B cell (primary cell): ENCODE results near the gene RPTOR. TPM values are rescaled to one million over a fixed set of nuclear protein-coding genes. Genes with fewer than 3 reads are reported as not detected.

Source experiments
- ATAC-seq: fragments of 200-7000 bp; cut with Tn5 transposase; one replicate; pipeline ENCODE4 v1.10.0; 2021; ENCODE audit warnings: low read depth, mild to moderate bottlenecking, moderate number of reproducible peaks, moderate library complexity
- CTCF ChIA-PET: fragments of 350-600 bp; sonication (Branson Sonifier 250); formaldehyde crosslinking; loops from one replicate; lab custom pipeline; 2021; ENCODE audit warnings: antibody characterized with exemption, inconsistent platforms; lab: Charles Lee
- POLR2A ChIA-PET: fragments of 350-600 bp; sonication (Branson Sonifier 250); formaldehyde crosslinking; loops from one replicate; lab custom pipeline; 2021; ENCODE audit warnings: antibody characterized with exemption; lab: Charles Lee
- DNase-seq: peaks from one replicate; pipeline ENCODE4 v3.0.0; 2013
- H2AFZ ChIP-seq: 2 replicates; pipeline ENCODE4 v1.6.1; 2012; ENCODE audit warnings: mild to moderate bottlenecking, low read depth, low read length; ENCODE audit not compliant: insufficient read depth, poor library complexity, severe bottlenecking
- H3K27ac ChIP-seq, 2 donors: 1 replicate in 1 of 2; 2 replicates in 1 of 2; pipeline ENCODE4 v1.5.1; 2012 to 2013; ENCODE audit warnings: low read length in 2 of 2, mild to moderate bottlenecking in 2 of 2, moderate library complexity in 1 of 2
- H3K27me3 ChIP-seq, 4 experiments: fragments of 200-600 bp in 1 of 4; sonication (generic) in 1 of 4; replicated peaks in 1 of 4; 1 replicate in 2 of 4; 2 replicates in 2 of 4; pipeline versions ENCODE4 v1.6.1 to v1.7.0; 2013 to 2016; ENCODE audit warnings: low read length in 3 of 4, mild to moderate bottlenecking in 2 of 4, mixed read lengths in 1 of 4, moderate library complexity in 1 of 4; ENCODE audit not compliant: insufficient read depth in 4 of 4, control insufficient read depth in 3 of 4; ENCODE audit errors: control extremely low read depth in 1 of 4
- H3K36me3 ChIP-seq, 2 experiments: replicated peaks in 1 of 2; 1 replicate in 1 of 2; 2 replicates in 1 of 2; pipeline versions ENCODE4 v1.6.1 to v1.7.1; 2013; ENCODE audit warnings: low read length in 1 of 2; ENCODE audit not compliant: insufficient read depth in 2 of 2, control insufficient read depth in 1 of 2; ENCODE audit errors: control extremely low read depth in 1 of 2, extremely low read depth in 1 of 2
- H3K4me1 ChIP-seq, 2 donors: fragments of 200-600 bp in 1 of 2; sonication (generic) in 1 of 2; 1 replicate in 1 of 2; 2 replicates in 1 of 2; pipeline versions ENCODE4 v1.5.1 to v1.6.1; 2013 to 2017; ENCODE audit warnings: low read length in 2 of 2; ENCODE audit not compliant: control insufficient read depth in 2 of 2, insufficient read depth in 2 of 2
- H3K4me2 ChIP-seq: replicated peaks from 2 replicates; pipeline ENCODE3; 2012; ENCODE audit warnings: mild to moderate bottlenecking, low read depth, low read length; ENCODE audit not compliant: poor library complexity, severe bottlenecking
- H3K4me3 ChIP-seq, 5 experiments: fragments of 200-600 bp in 1 of 5; sonication (generic) in 1 of 5; 1 replicate in 3 of 5; 2 replicates in 2 of 5; pipeline versions ENCODE4 v1.5.1 to v1.7.0; 2011 to 2016; ENCODE audit warnings: low read length in 4 of 5, mild to moderate bottlenecking in 4 of 5, low read depth in 2 of 5, control low read depth in 1 of 5, moderate library complexity in 1 of 5; ENCODE audit not compliant: insufficient read depth in 1 of 5; ENCODE audit errors: control extremely low read depth in 1 of 5, extremely low read depth in 1 of 5
- H3K79me2 ChIP-seq: fragments of 200-600 bp; sonication (generic); one replicate; pipeline ENCODE4 v1.6.0; 2016; ENCODE audit warnings: low read length; ENCODE audit not compliant: control insufficient read depth, insufficient read depth
- H3K9ac ChIP-seq: fragments of 200-600 bp; sonication (generic); 2 replicates; pipeline ENCODE4 v1.6.1; 2017; ENCODE audit warnings: mild to moderate bottlenecking, low read length, moderate library complexity
- H3K9me3 ChIP-seq, 3 donors: one replicate each; pipeline versions ENCODE4 v1.6.1 to v1.7.1; 2013; ENCODE audit warnings: low read length in 2 of 3; ENCODE audit not compliant: control insufficient read depth in 2 of 3, insufficient read depth in 1 of 3; ENCODE audit errors: control extremely low read depth in 1 of 3
- H4K20me1 ChIP-seq: 2 replicates; pipeline ENCODE4 v1.6.0; 2012; ENCODE audit warnings: mild to moderate bottlenecking, low read length; ENCODE audit not compliant: insufficient read depth, control insufficient read depth, poor library complexity, severe bottlenecking
- H3K27ac Mint-ChIP-seq: one replicate; pipeline ENCODE4 v1.8.0; 2021; ENCODE audit warnings: mixed read lengths
- H3K27me3 Mint-ChIP-seq: one replicate; pipeline ENCODE4 v1.8.0; 2021; ENCODE audit warnings: mixed read lengths
- H3K4me1 Mint-ChIP-seq: one replicate; pipeline ENCODE4 v1.8.0; 2021; ENCODE audit warnings: mixed read lengths
- H3K4me3 Mint-ChIP-seq: one replicate; pipeline ENCODE4 v1.8.0; 2021; ENCODE audit warnings: mixed read lengths
- H3K9me3 Mint-ChIP-seq: one replicate; pipeline ENCODE4 v1.8.0; 2022; ENCODE audit warnings: mixed read lengths; ENCODE audit not compliant: insufficient read depth
- CTCF ChIP-seq: fragments of 200-600 bp; IDR thresholded peaks from one replicate; pipeline ENCODE4 v1.8.0; 2022; ENCODE audit warnings: antibody characterized with exemption, mild to moderate bottlenecking
- EZH2 ChIP-seq: IDR thresholded peaks from 2 replicates; pipeline ENCODE4 v1.6.1; 2012; ENCODE audit warnings: borderline replicate concordance, low read depth, mild to moderate bottlenecking, moderate library complexity, low read length; ENCODE audit not compliant: insufficient read depth, poor library complexity, severe bottlenecking
- WGBS: methylation state at CpG from one replicate; pipeline ENCODE4 v1.1.5; 2013; ENCODE audit warnings: missing lambda C conversion rate; ENCODE audit not compliant: insufficient coverage; 5-methylcytosine and 5-hydroxymethylcytosine counted together
- intact Hi-C: fragments of 100-400 bp; cut with micrococcal nuclease; formaldehyde crosslinking; loops from one replicate; pipeline ENCODE4 v1.10.0; 2022
- polyA plus RNA-seq: library from polyadenylated mRNA; depleted of rRNA; stranded (reverse); fragments of >200 nt; gene quantifications from 2 replicates; pipeline ENCODE4 v1.2.3, GENCODE V29; 2012
- total RNA-seq, 2 donors: library from RNA; stranded (reverse); fragments of 120-200 nt in 1 of 2; gene quantifications; 1 replicate in 1 of 2; 2 replicates in 1 of 2; pipeline versions ENCODE4 v1.2.3 to v1.2.4, GENCODE V29; 2013 to 2022

Gene RPTOR
- total and polyA plus RNA-seq, 2 donors (not counting 1 experiment from before 2014, with no cell fraction given) = 13.4 to 58.8 TPM

- H3K27me3 Mint-ChIP-seq = no peaks in the 10 kb centered on the region
- Histone ChIP-seq H3K79me2 (no peaks in the 10 kb centered on the region), H3K9ac (no peak overlapping the region), H3K27ac (no peak overlapping the region), H4K20me1 (no peaks in the 10 kb centered on the region), H3K4me2 (no peak overlapping the region), H3K4me3 (no peak overlapping the region), H3K36me3 (peaks cover 0 to 2% of the 10 kb centered on the region in 2 experiments), H3K27me3 (no peaks in the 10 kb centered on the region), H3K4me1 (peaks cover under 1 to 10% of the 10 kb centered on the region in 2 donors), H3K9me3 (no peaks in the 10 kb centered on the region), H2AFZ (no peak overlapping the region)
- H3K4me1 Mint-ChIP-seq = no peaks in the 10 kb centered on the region
- ChIA-PET POLR2A (no interaction called here), CTCF (interaction anchor here (1.2 kb wide), 1 partner anchor 8 kb away, joined by 3 read pairs; no protein-coding TSS in a partner anchor)
- TF ChIP-seq CTCF = no peak
- TF ChIP-seq EZH2 = no peak
- no peak overlapping the region for H3K4me3 Mint-ChIP-seq
- H3K9me3 Mint-ChIP-seq = no peaks in the 10 kb centered on the region
- DNase-seq = no peak
- H3K27ac Mint-ChIP-seq = no peak overlapping the region
- WGBS = 93% methylated on average over 21 of the region's 21 CpGs
- ATAC-seq = no peak
- intact Hi-C loops = no loop called here
These were observed 417.1 kb downstream of the RPTOR start for GRCh38 chr17:80961541-80962330.
